GM15510 (cell line): ENCODE measurements around the gene GATAD2A.

Experiments used
- POLR2A ChIP-seq: IDR thresholded peaks from 3 replicates; pipeline ENCODE4 v1.6.1; 2011; ENCODE audit warnings: borderline replicate concordance; ENCODE audit not compliant: insufficient read length; ENCODE audit errors: extremely low read depth

Gene GATAD2A

GRCh38 chr19:19530423-19530804 lies 124.9 kb downstream of the GATAD2A start:
- TF ChIP-seq POLR2A: no peak

GRCh38 chr19:19530889-19531288 lies 125.4 kb downstream of the GATAD2A start:
- TF ChIP-seq POLR2A: no peak

DNA sequence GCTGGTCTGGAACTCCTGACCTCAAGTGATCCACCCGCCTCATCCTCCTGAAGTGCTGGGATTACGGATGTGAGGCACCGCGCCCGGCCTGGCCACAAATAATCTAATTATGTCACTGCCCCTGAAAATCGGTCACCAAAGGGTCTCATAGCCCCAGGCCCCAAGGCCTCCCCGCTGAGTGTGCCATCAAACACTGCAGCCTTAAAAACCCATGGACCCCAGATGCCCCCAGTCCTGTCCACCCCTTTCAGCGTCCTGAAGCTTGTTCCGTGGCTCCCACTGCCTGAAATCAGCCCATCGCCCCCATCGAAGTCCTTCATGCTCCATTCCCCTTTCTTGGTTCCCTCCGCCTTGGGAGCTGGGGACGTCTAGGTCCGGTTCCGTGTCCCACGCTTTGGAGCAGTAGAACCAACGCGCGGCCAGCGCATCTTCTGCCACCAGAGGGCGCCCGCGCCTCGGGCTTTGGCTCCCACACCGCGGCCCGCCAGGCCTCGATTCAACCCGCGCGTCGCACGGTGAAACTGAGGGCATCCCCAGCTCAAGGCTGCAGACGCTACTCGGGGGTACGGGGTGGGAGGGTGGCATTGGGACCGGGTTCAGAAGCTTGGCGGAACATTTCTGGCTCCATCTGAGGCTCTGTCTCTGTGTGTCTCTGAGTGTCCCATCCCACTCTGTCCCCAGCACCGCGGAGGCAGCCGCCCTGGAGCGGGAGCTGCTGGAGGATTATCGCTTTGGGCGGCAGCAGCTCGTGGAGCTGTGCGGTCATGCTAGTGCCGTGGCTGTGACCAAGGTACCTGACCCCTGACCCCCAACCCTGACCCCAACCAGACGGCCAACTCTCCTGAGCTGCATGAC lies 126.7 kb downstream of the GATAD2A start:
- TF ChIP-seq POLR2A: no peak

GRCh38 chr19:19532806-19533701 lies 127.6 kb downstream of the GATAD2A start:
- TF ChIP-seq POLR2A: no peak

GRCh38 chr19:19533841-19534240 lies 128.4 kb downstream of the GATAD2A start:
- no peak for TF ChIP-seq POLR2A

DNA sequence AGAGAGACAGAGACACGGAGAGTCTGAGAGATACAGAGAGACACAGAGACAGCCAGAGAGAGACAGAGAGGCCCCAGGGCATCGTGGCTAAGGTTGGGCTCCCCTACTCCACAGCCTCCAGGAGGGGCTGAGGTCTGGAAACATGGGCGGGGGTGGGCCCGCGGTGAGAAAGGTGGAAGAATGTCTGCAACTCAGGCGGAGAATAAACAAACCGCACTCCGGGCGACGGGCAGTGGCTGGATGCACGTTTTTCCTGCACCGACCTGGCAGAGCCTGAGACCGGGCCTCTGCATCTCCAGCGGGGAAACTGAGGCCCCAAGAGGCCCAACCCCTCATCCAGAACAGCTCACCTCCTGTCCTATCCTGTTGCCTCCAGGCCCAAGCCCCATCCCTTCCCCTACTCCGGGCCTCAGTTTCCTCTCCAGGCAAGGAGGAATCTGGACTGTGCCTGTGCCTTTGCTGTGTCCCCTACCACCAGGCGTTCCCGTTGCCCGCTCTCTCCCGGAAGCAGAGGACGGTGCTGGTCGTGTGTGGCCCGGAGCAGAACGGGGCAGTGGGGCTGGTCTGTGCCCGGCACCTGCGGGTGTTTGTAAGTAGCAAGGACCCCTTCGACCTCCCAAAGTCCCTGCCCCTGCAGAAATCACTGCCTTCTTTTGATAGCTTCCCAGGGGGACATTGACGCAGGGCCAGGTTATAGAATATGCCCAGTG lies 129.2 kb downstream of the GATAD2A start:
- no peak for TF ChIP-seq POLR2A

DNA sequence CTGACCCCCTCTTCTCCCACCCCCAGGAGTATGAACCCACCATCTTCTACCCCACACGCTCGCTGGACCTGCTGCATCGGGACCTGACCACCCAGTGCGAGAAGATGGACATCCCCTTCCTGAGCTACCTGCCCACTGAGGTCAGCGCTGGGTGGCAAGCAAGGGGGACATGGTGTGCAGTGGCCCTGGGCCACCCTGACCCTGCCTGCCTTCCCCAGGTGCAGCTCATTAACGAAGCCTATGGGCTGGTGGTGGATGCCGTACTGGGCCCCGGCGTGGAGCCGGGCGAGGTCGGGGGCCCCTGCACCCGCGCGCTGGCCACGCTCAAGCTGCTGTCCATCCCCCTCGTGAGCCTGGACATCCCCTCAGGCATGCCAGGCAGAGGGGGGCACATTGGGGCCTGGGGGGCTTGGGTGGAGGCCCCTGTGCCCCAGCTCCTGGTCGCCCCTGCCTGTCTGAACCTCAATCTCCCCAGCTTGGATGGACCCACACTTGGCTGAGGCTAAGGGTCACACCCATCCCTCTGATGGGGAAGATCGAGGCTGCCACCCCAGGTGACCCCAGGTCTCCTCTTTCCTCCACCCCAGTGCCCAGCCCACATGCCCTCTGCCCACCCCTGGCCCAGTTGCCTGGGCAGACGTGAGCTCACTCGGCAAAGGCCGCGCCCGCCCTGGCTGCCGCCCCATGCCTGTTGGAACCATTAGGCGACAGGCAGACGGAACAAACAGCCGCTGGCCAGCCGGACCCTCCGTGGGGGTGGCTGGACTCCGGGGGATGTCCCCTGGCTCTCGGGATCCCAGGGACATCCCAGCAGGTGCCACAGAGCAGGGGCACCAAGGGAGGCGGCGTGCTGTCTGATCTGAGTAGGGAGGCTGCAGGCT lies 130.1 kb downstream of the GATAD2A start:
- no peak for TF ChIP-seq POLR2A

DNA sequence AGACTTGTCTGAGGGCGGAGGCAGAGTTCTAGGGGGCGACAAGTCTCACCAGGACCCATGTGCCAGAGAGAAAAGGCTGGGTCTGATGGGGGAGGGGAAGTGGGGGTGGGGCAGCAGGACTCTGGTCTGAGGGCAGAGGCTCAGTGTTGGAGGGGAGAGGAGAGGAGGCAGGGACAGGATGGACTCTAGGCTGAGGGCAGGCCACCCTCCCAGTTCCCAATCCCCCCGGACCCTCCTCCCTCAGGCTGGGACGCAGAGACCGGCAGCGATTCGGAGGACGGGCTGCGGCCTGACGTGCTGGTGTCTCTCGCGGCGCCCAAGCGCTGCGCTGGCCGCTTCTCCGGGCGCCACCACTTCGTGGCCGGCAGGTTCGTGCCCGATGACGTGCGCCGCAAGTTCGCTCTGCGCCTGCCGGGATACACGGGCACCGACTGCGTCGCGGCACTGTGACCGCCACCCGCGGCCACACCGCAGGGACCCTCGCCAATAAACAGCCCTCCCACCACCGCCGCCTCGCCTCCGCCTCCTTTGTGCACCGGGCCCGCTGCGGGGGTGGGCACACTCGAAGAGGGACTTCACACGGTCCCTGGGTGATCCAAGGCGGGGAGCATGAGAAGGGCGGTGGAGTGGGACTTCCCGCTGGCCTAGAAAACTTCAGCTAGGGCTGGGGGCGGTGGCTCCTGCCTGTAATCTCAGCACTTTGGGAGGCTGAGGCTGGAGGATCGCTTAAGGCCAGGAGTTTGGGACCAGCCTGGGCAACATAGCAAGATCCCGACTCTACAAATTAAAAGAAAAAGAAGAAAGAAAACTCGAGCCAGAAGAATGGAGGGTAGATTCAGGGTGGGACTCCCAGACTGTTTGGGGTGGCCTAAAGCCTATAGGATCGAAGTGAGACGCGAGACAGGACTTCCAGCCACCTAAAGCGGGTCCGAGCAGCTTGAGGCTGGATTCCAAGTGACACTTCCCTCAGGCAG lies 131.9 kb downstream of the GATAD2A start:
- no peak for TF ChIP-seq POLR2A

DNA sequence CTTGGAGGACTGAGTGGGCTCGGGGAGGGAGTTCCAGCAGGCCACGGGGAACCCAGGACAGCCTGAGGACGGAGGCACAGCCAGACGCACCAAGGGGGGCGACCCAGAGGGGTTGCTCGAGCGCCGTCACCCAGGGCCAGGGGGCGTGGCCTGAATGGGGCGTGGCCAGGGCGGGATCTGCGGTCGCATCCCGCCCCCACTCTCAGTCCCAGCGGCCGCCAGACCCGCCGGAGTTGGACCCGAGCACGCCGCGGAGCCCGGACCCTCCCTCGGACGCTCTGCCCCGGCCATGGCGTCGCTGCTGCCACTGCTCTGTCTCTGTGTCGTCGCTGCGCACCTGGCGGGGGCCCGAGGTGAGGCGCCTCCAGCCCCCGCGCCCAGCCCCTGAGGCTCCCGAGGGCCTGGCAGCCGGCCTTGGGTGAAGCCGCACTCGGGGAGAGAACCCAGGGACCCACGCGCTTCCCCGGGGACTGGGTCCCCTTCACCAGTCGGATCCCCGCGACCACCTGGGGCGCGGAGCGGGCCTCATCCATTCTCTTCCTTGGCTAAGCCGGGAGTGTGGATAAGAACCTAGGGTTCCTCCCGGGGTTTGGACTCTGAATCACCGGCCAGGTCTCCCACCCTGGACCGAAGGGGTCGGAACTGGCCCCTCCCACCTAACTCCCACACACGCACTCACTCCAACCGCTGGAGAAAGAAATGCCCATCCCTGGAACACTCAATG lies 132.7 kb downstream of the GATAD2A start, which contains the start of gene CILP2:
TSS of gene CILP2 (plus strand) at position 205 of the 724 bp plus-strand sequence. CDS start at position 290, 85 bp downstream.
- TF ChIP-seq POLR2A: no peak

GRCh38 chr19:19538785-19539166 lies 133.3 kb downstream of the GATAD2A start:
- TF ChIP-seq POLR2A: no peak

DNA sequence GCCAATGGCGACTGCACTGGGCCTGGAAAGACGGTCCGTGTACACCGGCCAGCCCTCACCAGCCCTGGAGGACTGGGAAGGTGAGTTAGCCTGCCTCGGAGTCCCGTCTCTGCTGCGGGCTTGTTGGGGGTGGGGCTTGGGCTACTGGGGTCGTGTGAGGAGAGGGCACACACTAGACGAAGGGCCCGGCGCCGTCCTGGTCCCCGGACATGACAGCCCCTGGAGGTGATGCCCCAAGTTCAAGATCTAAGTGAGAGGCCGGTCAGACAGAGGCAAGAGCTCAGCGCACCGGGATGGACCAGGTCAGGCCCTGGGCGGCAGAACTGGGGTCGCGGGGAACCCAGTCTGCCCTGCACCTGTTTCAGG lies 134.2 kb downstream of the GATAD2A start:
- no peak for TF ChIP-seq POLR2A

DNA sequence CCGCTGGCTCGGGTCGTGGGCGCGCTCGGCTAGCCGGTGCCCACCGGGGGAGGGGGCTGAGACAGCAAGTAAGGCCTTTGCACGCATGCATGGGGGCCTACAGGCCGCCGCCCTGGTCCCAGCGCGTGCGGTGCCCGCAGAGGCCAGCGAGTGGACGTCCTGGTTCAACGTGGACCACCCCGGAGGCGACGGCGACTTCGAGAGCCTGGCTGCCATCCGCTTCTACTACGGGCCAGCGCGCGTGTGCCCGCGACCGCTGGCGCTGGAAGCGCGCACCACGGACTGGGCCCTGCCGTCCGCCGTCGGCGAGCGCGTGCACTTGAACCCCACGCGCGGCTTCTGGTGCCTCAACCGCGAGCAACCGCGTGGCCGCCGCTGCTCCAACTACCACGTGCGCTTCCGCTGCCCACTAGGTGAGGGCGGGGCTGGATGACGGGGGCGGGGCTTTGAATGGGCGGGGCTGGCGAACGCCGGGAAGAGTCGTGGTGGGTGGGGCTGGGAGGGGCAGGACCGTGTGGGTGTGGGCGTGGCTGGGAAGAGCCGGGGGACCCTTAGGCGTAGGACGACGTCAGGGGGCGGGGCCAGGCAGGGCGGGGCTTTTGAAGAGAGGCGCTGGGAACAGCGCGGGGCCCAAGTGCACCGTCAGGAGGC lies 134.7 kb downstream of the GATAD2A start:
- no peak for TF ChIP-seq POLR2A
